Measurements from ENCODE around the gene PAQR6.

The PAQR6 gene

GRCh38 chr1:156195853-156196252 is 52.0 kb downstream of the PAQR6 start:
- Mint-ChIP-seq H3K9me3 (no peaks in the 10 kb centered on the region), H3K4me1 (peaks cover 34% of the 10 kb centered on the region), H3K27me3 (ENCODE audit: low read depth, poor library complexity) (peaks cover 3% of the 10 kb centered on the region), H3K4me3 (peak overlapping the region; percentile 96), H3K27ac (no peak overlapping the region), H3K36me3 (ENCODE audit: low read depth) (peaks cover 12% of the 10 kb centered on the region)
- no peak for DNase-seq
- no peak for TF ChIP-seq CTCF (IDR thresholded peaks at IDR 0.05)

- peaks cover under 1% of the 10 kb centered on the region for H3K36me3 Mint-ChIP-seq (ENCODE audit: low read depth)
- peaks cover 11% of the 10 kb centered on the region for H3K9me3 Mint-ChIP-seq
- peak overlapping the region; percentile 97 for H3K27ac Mint-ChIP-seq
- TF ChIP-seq CTCF (IDR thresholded peaks at IDR 0.05), result no peak
- no peak for DNase-seq
- H3K4me3 Mint-ChIP-seq, result peak overlapping the region; percentile 96
- peaks cover 7% of the 10 kb centered on the region for H3K27me3 Mint-ChIP-seq (ENCODE audit: low read depth, poor library complexity)
- peaks cover 34% of the 10 kb centered on the region for H3K4me1 Mint-ChIP-seq
Measured at GRCh38 chr1:156194300-156194652, 53.6 kb downstream of the PAQR6 start.

- peak within 1 kb of the TSS; percentile 96 for H3K4me3 Mint-ChIP-seq
- peak; percentile 32 for TF ChIP-seq CTCF (IDR thresholded peaks at IDR 0.05)
- no peaks in the 10 kb centered on the region for H3K36me3 Mint-ChIP-seq (ENCODE audit: low read depth)
- H3K4me1 Mint-ChIP-seq, result peaks cover 34% of the 10 kb centered on the region
- peak within 1 kb of the TSS; percentile 97 for H3K27ac Mint-ChIP-seq
- H3K9me3 Mint-ChIP-seq, result peaks cover 16% of the 10 kb centered on the region
- DNase-seq, result peak; percentile 93
- H3K27me3 Mint-ChIP-seq (ENCODE audit: low read depth, poor library complexity), result peaks cover 7% of the 10 kb centered on the region
Measured at GRCh38 chr1:156193488-156194299, 54.2 kb downstream of the PAQR6 start, which contains the start of gene SLC25A44. Gene SLC25A44 (plus strand): TSS chr1:156194104. CDS start chr1:156199848, 5,744 bp downstream.
